Omental fat pad (tissue), 4 donors: Measurements from ENCODE around the gene HHAT. TPM values are rescaled to one million over a fixed set of nuclear protein-coding genes. Genes with fewer than 3 reads are reported as not detected.

Source experiments
- ATAC-seq: fragments of 150-250 bp; one replicate; pipeline ENCODE4 v1.9.1; 2016; ENCODE audit warnings: mild to moderate bottlenecking, moderate library complexity; ENCODE audit not compliant: low FRiP score
- DNase-seq: peaks from one replicate; pipeline ENCODE4 v3.0.0-alpha.2; 2019; ENCODE audit warnings: low spot score
- total RNA-seq, 4 donors: library from RNA; depleted of rRNA; stranded (reverse); fragments of >200 nt; gene quantifications; one replicate each; pipeline ENCODE4 v1.1.0, GENCODE V29; 2016
- TF ChIP-seq, protein P1 (sequence below), 3 donors: fragments of 450-650 bp; IDR thresholded peaks; one replicate each; pipeline ENCODE4 v1.5.1; 2016 to 2017; ENCODE audit warnings: antibody characterized with exemption in 3 of 3, mild to moderate bottlenecking in 3 of 3, moderate library complexity in 2 of 3

Gene HHAT
- total RNA-seq, 4 donors from 2014 or later = 3.4 to 7.8 (median 4.6) TPM

DNA sequence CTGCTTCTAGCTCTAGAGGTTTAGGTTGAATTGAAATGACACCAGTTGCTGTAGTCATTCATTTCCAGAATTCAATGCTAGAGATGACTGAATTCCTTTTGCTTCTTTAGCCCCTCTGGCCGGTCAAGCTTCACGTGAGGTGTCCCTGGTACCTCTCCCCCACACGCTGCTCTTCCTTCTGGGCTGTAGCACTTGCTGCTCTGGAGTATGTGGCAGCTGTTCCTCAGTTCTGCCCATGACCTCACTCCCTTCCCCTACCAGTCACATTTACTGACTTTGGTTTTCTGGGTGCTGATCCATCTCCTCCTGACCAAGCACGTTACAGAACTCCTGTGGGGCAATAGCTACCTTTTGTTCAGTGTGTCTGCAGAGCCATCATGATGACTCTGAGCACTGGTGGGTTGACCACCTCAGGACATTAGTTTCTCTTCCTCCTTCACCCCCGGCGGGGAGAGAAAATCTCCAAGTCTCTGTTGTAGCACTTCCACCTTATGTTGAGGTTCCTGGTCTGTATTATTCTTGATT is 128.1 kb downstream of the HHAT start:
- DNase-seq = no peak
- TF ChIP-seq, protein P1, sequence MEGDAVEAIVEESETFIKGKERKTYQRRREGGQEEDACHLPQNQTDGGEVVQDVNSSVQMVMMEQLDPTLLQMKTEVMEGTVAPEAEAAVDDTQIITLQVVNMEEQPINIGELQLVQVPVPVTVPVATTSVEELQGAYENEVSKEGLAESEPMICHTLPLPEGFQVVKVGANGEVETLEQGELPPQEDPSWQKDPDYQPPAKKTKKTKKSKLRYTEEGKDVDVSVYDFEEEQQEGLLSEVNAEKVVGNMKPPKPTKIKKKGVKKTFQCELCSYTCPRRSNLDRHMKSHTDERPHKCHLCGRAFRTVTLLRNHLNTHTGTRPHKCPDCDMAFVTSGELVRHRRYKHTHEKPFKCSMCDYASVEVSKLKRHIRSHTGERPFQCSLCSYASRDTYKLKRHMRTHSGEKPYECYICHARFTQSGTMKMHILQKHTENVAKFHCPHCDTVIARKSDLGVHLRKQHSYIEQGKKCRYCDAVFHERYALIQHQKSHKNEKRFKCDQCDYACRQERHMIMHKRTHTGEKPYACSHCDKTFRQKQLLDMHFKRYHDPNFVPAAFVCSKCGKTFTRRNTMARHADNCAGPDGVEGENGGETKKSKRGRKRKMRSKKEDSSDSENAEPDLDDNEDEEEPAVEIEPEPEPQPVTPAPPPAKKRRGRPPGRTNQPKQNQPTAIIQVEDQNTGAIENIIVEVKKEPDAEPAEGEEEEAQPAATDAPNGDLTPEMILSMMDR (IDR thresholded peaks at IDR 0.05) = no peak
- ATAC-seq = no peak

DNA sequence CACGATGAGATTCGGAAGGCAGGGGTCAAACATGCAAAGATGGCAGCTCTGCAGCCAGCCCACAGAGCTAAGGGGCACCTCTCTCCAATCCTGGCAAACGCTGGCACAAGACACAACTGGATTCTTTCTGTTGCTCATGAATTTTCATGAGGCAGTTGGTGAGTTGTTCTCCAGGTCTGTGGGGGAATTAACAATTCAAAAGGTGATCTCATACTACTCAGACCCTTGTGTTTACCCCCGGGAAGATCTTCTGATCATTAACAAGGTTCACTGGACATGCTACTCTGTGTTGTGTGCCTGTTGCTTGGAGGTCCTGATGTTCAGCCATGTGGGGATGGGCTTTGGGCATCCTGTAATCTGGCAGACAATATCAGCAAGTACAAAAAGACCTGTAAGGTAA is 128.9 kb downstream of the HHAT start:
- ATAC-seq = no peak
- TF ChIP-seq, protein P1 (IDR thresholded peaks at IDR 0.05) = no peak
- DNase-seq = no peak

DNA sequence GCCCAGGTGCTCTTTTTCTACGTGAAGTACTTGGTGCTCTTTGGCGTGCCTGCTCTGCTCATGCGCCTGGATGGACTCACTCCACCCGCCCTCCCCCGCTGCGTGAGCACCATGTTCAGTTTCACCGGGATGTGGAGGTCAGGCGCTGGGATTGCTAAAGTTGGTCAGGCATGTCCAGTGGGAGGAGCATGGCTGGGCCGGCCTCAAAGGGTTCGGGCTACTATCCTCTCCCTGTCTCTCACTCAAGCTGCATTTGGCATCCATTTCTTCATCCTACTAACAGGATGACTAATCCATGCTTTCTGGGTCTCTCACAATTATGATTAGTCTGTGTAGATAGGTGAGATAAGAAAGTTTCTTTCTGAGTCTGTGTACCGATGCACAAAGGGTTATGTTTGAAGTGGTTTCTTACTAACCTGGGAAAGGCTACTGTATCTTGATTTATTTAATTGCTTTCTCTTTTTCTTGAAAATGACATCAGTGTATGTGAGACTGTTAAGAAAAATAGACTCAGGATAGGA is 135.9 kb downstream of the HHAT start:
- TF ChIP-seq, protein P1 (IDR thresholded peaks at IDR 0.05) = no peak
- ATAC-seq (no peak), DNase-seq (no peak)

DNA sequence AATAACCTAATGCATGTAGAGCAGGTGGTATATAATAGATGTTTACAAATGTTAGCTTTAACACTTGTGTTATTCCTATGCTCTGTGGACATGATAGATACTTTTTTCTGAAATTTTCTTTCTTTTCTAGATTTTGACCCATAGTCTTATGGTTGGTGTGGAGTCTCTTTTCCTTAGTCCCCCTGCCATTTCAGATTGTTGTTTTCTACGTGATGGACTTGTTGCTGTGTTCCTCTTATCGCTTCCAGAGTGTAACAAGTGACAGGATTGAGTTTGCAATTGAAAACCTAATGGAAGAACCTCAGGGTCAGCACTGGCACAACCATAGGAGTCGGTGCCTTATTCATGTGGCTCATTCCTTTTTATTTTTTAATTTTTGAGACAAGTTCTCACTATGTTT is 136.4 kb downstream of the HHAT start:
- TF ChIP-seq, protein P1 (IDR thresholded peaks at IDR 0.05) = no peak
- DNase-seq = no peak
- no peak for ATAC-seq

DNA sequence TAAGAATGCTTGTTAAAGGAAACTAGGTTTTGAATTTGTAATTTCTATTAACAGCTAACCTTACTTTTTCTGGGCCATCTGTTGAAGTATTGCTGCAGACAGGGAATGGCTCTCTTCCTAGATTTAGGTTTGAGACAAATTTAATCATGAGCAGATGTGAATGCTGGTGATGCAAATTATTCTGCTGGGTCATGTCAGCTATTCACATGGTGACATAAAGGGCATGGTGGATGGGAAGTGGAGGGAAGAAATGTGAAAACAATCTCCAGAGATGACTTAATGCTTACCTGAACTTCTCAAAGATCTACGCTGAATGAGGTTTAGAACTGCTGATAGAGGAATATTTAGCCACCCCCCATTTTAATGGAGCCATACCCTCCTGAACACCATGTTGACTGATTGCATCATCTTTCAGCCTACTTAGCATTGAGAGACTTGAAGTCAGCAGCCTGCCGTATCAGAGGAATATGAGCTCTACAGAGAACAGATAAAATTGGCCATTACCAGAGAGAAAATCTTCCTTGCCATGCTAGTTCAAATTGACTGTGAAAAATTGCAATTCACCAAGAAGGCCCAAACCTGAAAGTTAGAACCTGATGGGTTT is 138.8 kb downstream of the HHAT start:
- TF ChIP-seq, protein P1 (IDR thresholded peaks at IDR 0.05) = no peak
- ATAC-seq (no peak), DNase-seq (no peak)

DNA sequence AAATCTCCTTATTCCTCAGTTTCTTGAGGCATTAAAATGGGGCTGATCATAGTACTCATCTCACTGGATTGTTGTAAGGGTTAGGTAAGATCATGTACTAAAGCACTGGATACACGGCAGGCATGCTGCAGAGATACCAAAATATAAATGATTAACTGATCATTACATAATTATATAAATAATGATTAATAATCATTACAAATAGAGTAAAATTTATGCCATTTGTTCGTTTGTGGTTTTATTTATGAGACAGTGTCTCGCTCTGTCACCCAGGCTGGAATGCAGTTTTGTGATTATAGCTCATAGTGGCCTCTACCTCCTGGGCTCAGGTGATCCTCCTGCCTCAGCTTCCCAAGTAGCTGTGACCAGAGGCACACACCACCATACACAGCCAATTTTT is 140.7 kb downstream of the HHAT start:
- TF ChIP-seq, protein P1 (IDR thresholded peaks at IDR 0.05) = no peak
- DNase-seq = no peak
- no peak for ATAC-seq

DNA sequence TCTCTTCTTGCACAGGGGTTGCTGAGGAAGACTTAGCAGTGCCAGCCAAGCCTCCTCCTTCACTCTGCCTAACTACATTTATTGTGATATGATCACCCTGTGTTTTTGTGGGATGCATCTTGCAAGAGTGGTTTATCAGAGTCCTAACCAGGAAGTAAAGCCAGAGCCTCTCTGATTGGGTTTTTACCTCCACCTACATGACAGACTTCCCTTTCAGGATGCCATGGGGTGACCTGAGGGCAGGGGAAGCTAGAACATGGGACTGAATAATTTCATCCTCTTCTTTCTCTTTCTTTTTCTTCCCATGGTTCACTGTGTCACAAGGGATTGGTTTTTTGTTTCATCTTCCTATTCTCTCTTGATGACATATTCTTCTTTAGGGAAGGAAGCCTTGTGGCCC is 146.6 kb downstream of the HHAT start:
- DNase-seq (no peak), ATAC-seq (no peak)
- TF ChIP-seq, protein P1 (IDR thresholded peaks at IDR 0.05) = no peak
